KMS-11 (cell line): Measurements from ENCODE around the gene CPED1.

Experiments used
- H2AFZ ChIP-seq: fragments of 200-600 bp; sonication (generic); 2 replicates; pipeline ENCODE4 v1.6.1; 2016; ENCODE audit warnings: antibody characterized with exemption, mixed run types, low read depth
- H3K27ac ChIP-seq: fragments of 200-600 bp; sonication (generic); 2 replicates; pipeline ENCODE4 v1.6.1; 2016; ENCODE audit warnings: mild to moderate bottlenecking, mixed run types
- H3K27me3 ChIP-seq: fragments of 200-600 bp; sonication (generic); 2 replicates; pipeline ENCODE4 v1.6.1; 2017; ENCODE audit warnings: mild to moderate bottlenecking, low read depth, mixed run types, moderate library complexity; ENCODE audit not compliant: insufficient read depth
- H3K36me3 ChIP-seq: fragments of 200-600 bp; sonication (generic); 2 replicates; pipeline ENCODE4 v1.6.1; 2017; ENCODE audit warnings: mild to moderate bottlenecking, mixed run types; ENCODE audit not compliant: insufficient read depth
- H3K4me1 ChIP-seq: fragments of 200-600 bp; sonication (generic); 2 replicates; pipeline ENCODE4 v1.6.1; 2016; ENCODE audit warnings: mild to moderate bottlenecking, low read depth, mixed run types; ENCODE audit not compliant: poor library complexity, severe bottlenecking
- H3K4me2 ChIP-seq: fragments of 200-600 bp; sonication (generic); 2 replicates; pipeline ENCODE4 v1.7.0; 2016; ENCODE audit warnings: mild to moderate bottlenecking, mixed run types
- H3K4me3 ChIP-seq: fragments of 200-600 bp; sonication (generic); IDR thresholded peaks from 2 replicates; pipeline ENCODE4 v1.6.1; 2017; ENCODE audit warnings: low read depth, low read length, mixed read lengths; ENCODE audit not compliant: insufficient read depth
- H3K79me2 ChIP-seq: fragments of 200-600 bp; sonication (generic); 2 replicates; pipeline ENCODE4 v1.6.1; 2016; ENCODE audit warnings: low read depth, mixed run types; ENCODE audit not compliant: insufficient read depth
- H3K9ac ChIP-seq: fragments of 200-600 bp; sonication (generic); 2 replicates; pipeline ENCODE4 v1.6.1; 2016; ENCODE audit warnings: mild to moderate bottlenecking, mixed run types
- H4K20me1 ChIP-seq: fragments of 200-600 bp; sonication (generic); 2 replicates; pipeline ENCODE4 v1.6.1; 2016; ENCODE audit warnings: mild to moderate bottlenecking, mixed run types; ENCODE audit not compliant: insufficient read depth
- TF ChIP-seq, protein P1 (sequence below): fragments of 200-600 bp; sonication (generic); conservative IDR thresholded peaks from 2 replicates; pipeline ENCODE4 v1.6.1; 2017; ENCODE audit warnings: low read depth, mild to moderate bottlenecking, antibody characterized with exemption, low read length, moderate library complexity, mixed read lengths

The CPED1 gene

DNA sequence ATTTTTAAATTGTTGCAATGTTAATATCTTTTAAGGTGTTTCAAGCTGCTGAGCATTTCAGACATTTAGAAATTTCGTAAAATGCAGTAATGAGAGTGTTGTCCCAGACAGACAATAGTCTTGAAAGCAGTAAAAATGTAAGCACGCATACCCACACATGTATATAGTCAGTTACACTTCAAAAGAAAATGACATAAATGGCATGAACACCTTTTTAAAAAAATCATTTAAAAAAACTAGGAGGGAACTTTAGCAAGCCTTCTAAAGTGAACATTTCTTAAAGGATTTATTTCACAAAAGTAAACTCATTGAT is 51.0 kb downstream of the CPED1 start:
- H3K36me3 ChIP-seq = no peaks in the 10 kb centered on the region
- no peaks in the 10 kb centered on the region for H3K79me2 ChIP-seq
- no peak overlapping the region for H3K27ac ChIP-seq
- H4K20me1 ChIP-seq = no peaks in the 10 kb centered on the region
- H2AFZ ChIP-seq = no peak overlapping the region
- H3K27me3 ChIP-seq = no peaks in the 10 kb centered on the region
- no peak overlapping the region for H3K9ac ChIP-seq
- H3K4me2 ChIP-seq = no peak overlapping the region
- H3K4me1 ChIP-seq = no peaks in the 10 kb centered on the region
- H3K4me3 ChIP-seq = no peak overlapping the region
- TF ChIP-seq, protein P1, sequence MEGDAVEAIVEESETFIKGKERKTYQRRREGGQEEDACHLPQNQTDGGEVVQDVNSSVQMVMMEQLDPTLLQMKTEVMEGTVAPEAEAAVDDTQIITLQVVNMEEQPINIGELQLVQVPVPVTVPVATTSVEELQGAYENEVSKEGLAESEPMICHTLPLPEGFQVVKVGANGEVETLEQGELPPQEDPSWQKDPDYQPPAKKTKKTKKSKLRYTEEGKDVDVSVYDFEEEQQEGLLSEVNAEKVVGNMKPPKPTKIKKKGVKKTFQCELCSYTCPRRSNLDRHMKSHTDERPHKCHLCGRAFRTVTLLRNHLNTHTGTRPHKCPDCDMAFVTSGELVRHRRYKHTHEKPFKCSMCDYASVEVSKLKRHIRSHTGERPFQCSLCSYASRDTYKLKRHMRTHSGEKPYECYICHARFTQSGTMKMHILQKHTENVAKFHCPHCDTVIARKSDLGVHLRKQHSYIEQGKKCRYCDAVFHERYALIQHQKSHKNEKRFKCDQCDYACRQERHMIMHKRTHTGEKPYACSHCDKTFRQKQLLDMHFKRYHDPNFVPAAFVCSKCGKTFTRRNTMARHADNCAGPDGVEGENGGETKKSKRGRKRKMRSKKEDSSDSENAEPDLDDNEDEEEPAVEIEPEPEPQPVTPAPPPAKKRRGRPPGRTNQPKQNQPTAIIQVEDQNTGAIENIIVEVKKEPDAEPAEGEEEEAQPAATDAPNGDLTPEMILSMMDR = no peak

DNA sequence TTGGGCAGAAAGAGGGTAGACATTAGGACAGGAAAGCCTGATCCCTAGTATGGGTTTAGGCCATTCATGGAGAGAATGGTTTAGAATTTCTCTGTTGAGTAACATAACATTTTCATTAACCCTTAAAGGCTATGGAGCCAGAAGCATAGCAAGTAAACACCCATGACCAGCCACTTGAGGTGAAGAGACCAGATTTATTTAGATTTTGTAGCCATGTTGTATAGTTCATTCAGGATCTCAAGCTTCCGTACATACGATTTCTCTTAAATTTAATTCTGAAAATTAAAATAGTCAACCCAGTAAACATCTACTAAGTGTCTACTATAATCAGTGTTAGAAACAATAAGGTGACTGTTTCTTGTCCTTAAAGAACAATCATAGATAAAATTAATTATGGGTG is 51.5 kb downstream of the CPED1 start:
- H3K79me2 ChIP-seq = no peaks in the 10 kb centered on the region
- no peaks in the 10 kb centered on the region for H3K4me1 ChIP-seq
- no peak overlapping the region for H3K9ac ChIP-seq
- H2AFZ ChIP-seq = no peak overlapping the region
- no peak overlapping the region for H3K4me2 ChIP-seq
- no peaks in the 10 kb centered on the region for H3K27me3 ChIP-seq
- H3K4me3 ChIP-seq = no peak overlapping the region
- no peak overlapping the region for H3K27ac ChIP-seq
- no peaks in the 10 kb centered on the region for H3K36me3 ChIP-seq
- TF ChIP-seq, protein P1 = no peak
- H4K20me1 ChIP-seq = no peaks in the 10 kb centered on the region

DNA sequence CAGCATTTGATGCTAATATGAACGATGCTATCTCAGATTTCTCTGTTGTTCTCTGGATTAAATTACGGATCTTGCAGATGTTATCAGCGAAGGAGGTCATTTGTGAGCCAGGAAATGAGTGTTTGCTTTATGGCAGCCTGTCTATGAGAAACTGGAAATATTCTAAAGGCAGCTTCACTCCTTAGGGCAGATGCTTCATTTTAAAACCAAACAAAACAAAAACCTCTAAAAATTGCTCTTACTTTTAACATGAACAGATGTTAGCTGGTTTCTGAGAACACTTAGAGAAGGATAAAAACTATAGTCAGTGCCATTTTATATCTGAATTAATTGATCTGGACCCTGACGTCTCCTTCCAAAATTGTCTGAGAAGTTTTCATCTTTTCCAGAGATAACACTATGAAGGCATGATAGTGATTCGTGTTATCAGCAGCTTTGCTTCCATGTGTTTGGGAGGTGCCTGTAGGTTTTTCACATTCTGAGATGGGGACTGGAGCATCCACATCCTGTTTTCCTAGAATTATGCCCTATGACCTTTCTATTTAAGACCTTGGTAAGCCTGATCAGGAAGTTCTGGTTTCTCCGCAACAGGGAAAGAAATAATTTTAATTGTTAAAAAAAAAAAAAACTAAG is 53.1 kb downstream of the CPED1 start:
- H3K27ac ChIP-seq = no peak overlapping the region
- TF ChIP-seq, protein P1 = no peak
- no peak overlapping the region for H3K4me2 ChIP-seq
- H3K27me3 ChIP-seq = no peaks in the 10 kb centered on the region
- H4K20me1 ChIP-seq = no peaks in the 10 kb centered on the region
- H3K36me3 ChIP-seq = no peaks in the 10 kb centered on the region
- no peak overlapping the region for H2AFZ ChIP-seq
- H3K79me2 ChIP-seq = no peaks in the 10 kb centered on the region
- no peak overlapping the region for H3K4me3 ChIP-seq
- H3K4me1 ChIP-seq = peaks cover 8% of the 10 kb centered on the region
- H3K9ac ChIP-seq = no peak overlapping the region

DNA sequence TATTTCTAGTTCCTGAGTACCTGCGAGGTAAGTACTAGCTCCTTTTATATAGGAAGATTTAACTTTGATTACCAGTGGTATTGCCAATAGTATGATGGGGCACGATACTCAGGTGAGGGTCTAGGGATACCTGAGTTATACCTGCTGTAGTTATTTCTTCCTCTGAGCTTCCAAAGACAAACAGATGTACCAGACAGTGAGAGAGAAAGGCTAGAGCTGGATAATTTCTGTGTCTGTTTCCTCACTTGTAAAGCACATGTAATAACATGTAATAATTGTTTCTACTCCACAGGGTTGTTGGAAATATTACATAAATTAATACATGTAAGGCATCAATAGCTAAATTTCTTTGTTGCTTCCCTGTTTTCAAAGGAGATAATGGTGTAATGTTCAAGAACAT is 53.7 kb downstream of the CPED1 start:
- no peak overlapping the region for H3K27ac ChIP-seq
- H3K4me2 ChIP-seq = no peak overlapping the region
- no peaks in the 10 kb centered on the region for H3K27me3 ChIP-seq
- H3K36me3 ChIP-seq = no peaks in the 10 kb centered on the region
- H3K79me2 ChIP-seq = no peaks in the 10 kb centered on the region
- H3K4me3 ChIP-seq = no peak overlapping the region
- H4K20me1 ChIP-seq = no peaks in the 10 kb centered on the region
- H2AFZ ChIP-seq = no peak overlapping the region
- TF ChIP-seq, protein P1 = no peak
- H3K9ac ChIP-seq = no peak overlapping the region
- peaks cover 8% of the 10 kb centered on the region for H3K4me1 ChIP-seq
